Measurements from ENCODE around the gene PTCRA.

- no peak for TF ChIP-seq POLR2A (IDR thresholded peaks at IDR 0.05)
- TF ChIP-seq, protein P1, sequence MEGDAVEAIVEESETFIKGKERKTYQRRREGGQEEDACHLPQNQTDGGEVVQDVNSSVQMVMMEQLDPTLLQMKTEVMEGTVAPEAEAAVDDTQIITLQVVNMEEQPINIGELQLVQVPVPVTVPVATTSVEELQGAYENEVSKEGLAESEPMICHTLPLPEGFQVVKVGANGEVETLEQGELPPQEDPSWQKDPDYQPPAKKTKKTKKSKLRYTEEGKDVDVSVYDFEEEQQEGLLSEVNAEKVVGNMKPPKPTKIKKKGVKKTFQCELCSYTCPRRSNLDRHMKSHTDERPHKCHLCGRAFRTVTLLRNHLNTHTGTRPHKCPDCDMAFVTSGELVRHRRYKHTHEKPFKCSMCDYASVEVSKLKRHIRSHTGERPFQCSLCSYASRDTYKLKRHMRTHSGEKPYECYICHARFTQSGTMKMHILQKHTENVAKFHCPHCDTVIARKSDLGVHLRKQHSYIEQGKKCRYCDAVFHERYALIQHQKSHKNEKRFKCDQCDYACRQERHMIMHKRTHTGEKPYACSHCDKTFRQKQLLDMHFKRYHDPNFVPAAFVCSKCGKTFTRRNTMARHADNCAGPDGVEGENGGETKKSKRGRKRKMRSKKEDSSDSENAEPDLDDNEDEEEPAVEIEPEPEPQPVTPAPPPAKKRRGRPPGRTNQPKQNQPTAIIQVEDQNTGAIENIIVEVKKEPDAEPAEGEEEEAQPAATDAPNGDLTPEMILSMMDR (IDR thresholded peaks at IDR 0.05), result no peak
These were observed 17.4 kb downstream of the PTCRA start for GRCh38 chr6:42933205-42933604.

Measured in stomach (tissue), 4 donors.